Spleen (tissue), 7 donors: ENCODE data around the gene FBLN1.

Experiments used
- CTCF ChIP-seq, 11 experiments: fragments of 200-600 bp in 7 of 11; fragments of 450-650 bp in 4 of 11; sonication (generic) in 4 of 11; IDR thresholded peaks in 8 of 11; conservative IDR thresholded peaks in 3 of 11; 1 replicate in 7 of 11; 2 replicates in 4 of 11; pipeline versions ENCODE4 v1.4.0 to v1.8.0; 2016 to 2021; ENCODE audit warnings: antibody characterized with exemption in 11 of 11, inconsistent platforms in 4 of 11, mild to moderate bottlenecking in 1 of 11
- POLR2A ChIP-seq, 3 donors: fragments of 450-650 bp; IDR thresholded peaks; one replicate each; pipeline ENCODE4 v1.5.1; 2017; ENCODE audit warnings: antibody characterized with exemption in 3 of 3, mild to moderate bottlenecking in 1 of 3
- POLR2AphosphoS5 ChIP-seq, 3 donors: sonication (generic); formaldehyde crosslinking; IDR thresholded peaks; one replicate each; pipeline ENCODE4 v1.5.1; 2017; ENCODE audit warnings: antibody characterized with exemption in 3 of 3
- donor health status: DM: no; HTN: no; CAD: no; lungs with moderate emphysema.
- donor health status: DM: no; HTN: no; CAD: no.
- donor health status: DM: no; HTN: no; CAD: no.

GRCh38 chr22:45576730-45577464 is 74.2 kb downstream of the FBLN1 start:
- no peak for TF ChIP-seq CTCF (IDR thresholded peaks at IDR 0.05 in 8 of 11, conservative IDR thresholded peaks at IDR 0.05 in 3 of 11)
- no peak for TF ChIP-seq POLR2A (IDR thresholded peaks at IDR 0.05)
- no peak for TF ChIP-seq POLR2AphosphoS5 (IDR thresholded peaks at IDR 0.05)
